Measurements from ENCODE around the gene RASSF10. TPM values are rescaled to one million over a fixed set of nuclear protein-coding genes. Genes with fewer than 3 reads are reported as not detected.

Gene RASSF10
- total and polyA plus RNA-seq, 2 experiments from 2014 or later: 0.53 to 9.5 TPM

DNA sequence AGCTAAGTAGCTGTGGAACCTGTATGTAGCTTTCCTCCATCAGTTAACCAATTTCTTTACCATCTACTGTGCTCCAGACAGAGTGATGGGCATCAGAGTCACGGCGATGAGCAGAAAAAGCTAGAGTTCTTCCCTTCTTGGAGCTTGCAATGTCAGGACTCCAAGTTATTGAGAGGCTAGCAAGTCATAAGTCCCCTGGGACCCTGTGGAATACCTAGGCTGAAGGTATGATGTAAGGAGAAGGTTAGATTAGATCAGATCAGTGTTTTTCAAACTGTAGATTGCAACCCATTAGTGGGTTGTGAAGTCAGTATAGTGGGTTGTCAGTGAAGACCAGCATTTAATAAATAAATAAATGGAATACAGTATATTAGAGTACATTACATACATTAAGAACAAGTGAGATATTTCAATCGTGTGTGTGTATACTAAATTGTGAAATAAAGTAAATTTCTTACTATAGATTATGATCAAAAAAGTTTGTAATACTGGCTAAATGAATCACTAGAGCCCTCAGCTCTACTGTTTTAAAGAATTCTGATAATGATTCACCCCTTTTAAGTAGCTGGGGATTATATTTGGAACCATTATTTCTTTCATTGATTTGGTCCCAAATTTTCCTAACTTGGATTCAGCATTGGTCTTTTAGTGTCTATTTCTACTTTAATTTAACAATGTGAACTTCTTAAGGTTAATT lies 52.3 kb downstream of the RASSF10 start:
- TF ChIP-seq, protein P1, sequence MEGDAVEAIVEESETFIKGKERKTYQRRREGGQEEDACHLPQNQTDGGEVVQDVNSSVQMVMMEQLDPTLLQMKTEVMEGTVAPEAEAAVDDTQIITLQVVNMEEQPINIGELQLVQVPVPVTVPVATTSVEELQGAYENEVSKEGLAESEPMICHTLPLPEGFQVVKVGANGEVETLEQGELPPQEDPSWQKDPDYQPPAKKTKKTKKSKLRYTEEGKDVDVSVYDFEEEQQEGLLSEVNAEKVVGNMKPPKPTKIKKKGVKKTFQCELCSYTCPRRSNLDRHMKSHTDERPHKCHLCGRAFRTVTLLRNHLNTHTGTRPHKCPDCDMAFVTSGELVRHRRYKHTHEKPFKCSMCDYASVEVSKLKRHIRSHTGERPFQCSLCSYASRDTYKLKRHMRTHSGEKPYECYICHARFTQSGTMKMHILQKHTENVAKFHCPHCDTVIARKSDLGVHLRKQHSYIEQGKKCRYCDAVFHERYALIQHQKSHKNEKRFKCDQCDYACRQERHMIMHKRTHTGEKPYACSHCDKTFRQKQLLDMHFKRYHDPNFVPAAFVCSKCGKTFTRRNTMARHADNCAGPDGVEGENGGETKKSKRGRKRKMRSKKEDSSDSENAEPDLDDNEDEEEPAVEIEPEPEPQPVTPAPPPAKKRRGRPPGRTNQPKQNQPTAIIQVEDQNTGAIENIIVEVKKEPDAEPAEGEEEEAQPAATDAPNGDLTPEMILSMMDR (IDR thresholded peaks at IDR 0.05; ENCODE audit: poor library complexity): no peak
- Histone ChIP-seq H2AFZ (no peak overlapping the region), H3K4me2 (no peak overlapping the region), H3K27me3 (no peaks in the 10 kb centered on the region), H3K9me2 (replicated peaks; ENCODE audit: insufficient read depth) (no peaks in the 10 kb centered on the region), H3K4me1 (ENCODE audit: insufficient read depth) (peaks cover 11% of the 10 kb centered on the region), H3K36me3 (replicated peaks; ENCODE audit: insufficient read depth, low read depth) (no peaks in the 10 kb centered on the region), H3K79me2 (no peaks in the 10 kb centered on the region), H4K20me1 (ENCODE audit: insufficient read depth, poor library complexity, severe bottlenecking) (no peaks in the 10 kb centered on the region), H3K4me3 (no peak overlapping the region), H3K27ac (no peak overlapping the region), H3K9me3 (ENCODE audit: low read depth) (no peaks in the 10 kb centered on the region)
- DNase-seq (ENCODE audit: low spot score): no peak
- 80% methylated on average over 3 of the region's 3 CpGs for WGBS (ENCODE audit: low lambda C conversion rate, missing lambda C conversion rate)
